ENCODE results near the gene FAM180A. TPM values are rescaled to one million over a fixed set of nuclear protein-coding genes. Genes with fewer than 3 reads are reported as not detected.

Gene FAM180A
- total and polyA plus RNA-seq, 7 donors = 0.07 to 1.8 (median 0.13) TPM; not detected in 2

GRCh38 chr7:135771051-135771450, 22.4 kb upstream of the FAM180A start:
- Histone ChIP-seq H3K4me3 (no peak overlapping the region), H3K27me3 (ENCODE audit: insufficient read depth in 3 of 3, low read length in 2 of 3) (no peaks in the 10 kb centered on the region), H3K27ac (no peak overlapping the region), H3K4me1 (peaks cover 4% of the 10 kb centered on the region), H3K9me3 (no peaks in the 10 kb centered on the region), H3K36me3 (ENCODE audit: insufficient read depth in 1 of 2, low read depth in 1 of 2) (no peaks in the 10 kb centered on the region)
- DNase-seq (no peak), ATAC-seq (no peak)
- no peak for TF ChIP-seq CTCF (IDR thresholded peaks at IDR 0.05)
- intact Hi-C loops (cut with DNase I) = no loop called here
- WGBS, 3 donors = 81 to 90% (median 88%) methylated on average over 1 of the region's 1 CpG

- no peak overlapping the region for H3K27ac ChIP-seq
- peaks cover 4% of the 10 kb centered on the region for H3K4me1 ChIP-seq
- intact Hi-C loops (cut with DNase I) = no loop called here
These were observed 21.6 kb upstream of the FAM180A start for GRCh38 chr7:135770139-135770710.

GRCh38 chr7:135769005-135769802, 20.6 kb upstream of the FAM180A start:
- DNase-seq (no peak), ATAC-seq (peak in 3 of 4 donors; percentile 32 to 65 (median 59))
- Histone ChIP-seq H3K9me3 (no peaks in the 10 kb centered on the region), H3K36me3 (ENCODE audit: insufficient read depth in 1 of 2, low read depth in 1 of 2) (no peaks in the 10 kb centered on the region), H3K4me3 (no peak overlapping the region), H3K27ac (no peak overlapping the region), H3K4me1 (peaks cover 3% of the 10 kb centered on the region), H3K27me3 (ENCODE audit: insufficient read depth in 3 of 3, low read length in 2 of 3) (no peaks in the 10 kb centered on the region)
- TF ChIP-seq CTCF (IDR thresholded peaks at IDR 0.05) = no peak
- 33 to 49% (median 35%) methylated on average over 7 of the region's 7 CpGs for WGBS, 3 donors
- intact Hi-C loops (cut with DNase I) = no loop called here

More at GRCh38 chr7:135770139-135770710, 21.6 kb upstream of the FAM180A start:
- no peaks in the 10 kb centered on the region for H3K9me3 ChIP-seq
- H3K4me3 ChIP-seq = no peak overlapping the region
- no peaks in the 10 kb centered on the region for H3K36me3 ChIP-seq (ENCODE audit: insufficient read depth in 1 of 2, low read depth in 1 of 2)
- no peak for TF ChIP-seq CTCF (IDR thresholded peaks at IDR 0.05)
- no peaks in the 10 kb centered on the region for H3K27me3 ChIP-seq (ENCODE audit: insufficient read depth in 3 of 3, low read length in 2 of 3)
- ATAC-seq = no peak
- no peak for DNase-seq
- WGBS, 3 donors = 92 to 97% (median 96%) methylated on average over 6 of the region's 6 CpGs

GRCh38 chr7:135768467-135768866, 19.9 kb upstream of the FAM180A start:
- no peak for DNase-seq
- intact Hi-C loops (cut with DNase I) = no loop called here
- WGBS, 3 donors = 37 to 56% (median 47%) methylated on average over 4 of the region's 4 CpGs
- Histone ChIP-seq H3K4me1 (no peaks in the 10 kb centered on the region), H3K27ac (no peak overlapping the region), H3K4me3 (no peak overlapping the region), H3K27me3 (ENCODE audit: insufficient read depth in 3 of 3, low read length in 2 of 3) (no peaks in the 10 kb centered on the region), H3K9me3 (no peaks in the 10 kb centered on the region), H3K36me3 (ENCODE audit: insufficient read depth in 1 of 2, low read depth in 1 of 2) (no peaks in the 10 kb centered on the region)
- peak in 1 of 4 donors; percentile 30 for ATAC-seq
- TF ChIP-seq CTCF (IDR thresholded peaks at IDR 0.05) = no peak
